HEK293T (cell line): ENCODE results near the gene FBXO24.
"Not testable (repeated sequence)": the region's sequence is repeated elsewhere in the genome, so short reads cannot be mapped to it uniquely, and the experiment has no call there.

Experiments used
- CTCF ChIA-PET: fragments of 350-600 bp; formaldehyde crosslinking; extraction: SDS; loops from one replicate; lab custom pipeline; 2021; ENCODE audit warnings: antibody characterized with exemption, inconsistent platforms; lab: Yijun Ruan, JAX
- POLR2A ChIA-PET: fragments of 350-600 bp; formaldehyde crosslinking; extraction: SDS; loops from one replicate; lab custom pipeline; 2020; ENCODE audit warnings: antibody characterized with exemption, inconsistent platforms; lab: Yijun Ruan, JAX
- DNase-seq: peaks from one replicate; pipeline ENCODE4 v3.0.0; 2012; ENCODE audit warnings: mixed read lengths; ENCODE audit errors: extremely low spot score
- ARNT ChIP-seq: fragments of 450-650 bp; IDR thresholded peaks from 2 replicates; pipeline ENCODE4 v1.6.1; 2017; ENCODE audit warnings: mild to moderate bottlenecking
- BHLHE40 ChIP-seq: fragments of 450-650 bp; IDR thresholded peaks from 2 replicates; pipeline ENCODE4 v1.6.1; 2016; ENCODE audit warnings: mild to moderate bottlenecking, moderate library complexity, borderline replicate concordance
- CTBP1 ChIP-seq: fragments of 450-650 bp; IDR thresholded peaks from 2 replicates; pipeline ENCODE4 v1.6.1; 2016; ENCODE audit warnings: borderline replicate concordance
- ELF4 ChIP-seq: fragments of 450-650 bp; IDR thresholded peaks from 2 replicates; pipeline ENCODE4 v1.6.1; 2017; ENCODE audit warnings: antibody characterized with exemption
- FOXA1 ChIP-seq: fragments of 450-650 bp; IDR thresholded peaks from 2 replicates; pipeline ENCODE4 v1.6.1; 2016; ENCODE audit warnings: mild to moderate bottlenecking
- FOXK2 ChIP-seq: fragments of 450-650 bp; IDR thresholded peaks from 2 replicates; pipeline ENCODE4 v1.6.1; 2016; ENCODE audit warnings: mild to moderate bottlenecking
- FOXM1 ChIP-seq: fragments of 450-650 bp; IDR thresholded peaks from 2 replicates; pipeline ENCODE4 v1.6.1; 2017; ENCODE audit warnings: mild to moderate bottlenecking, borderline replicate concordance
- HDGF ChIP-seq: fragments of 450-650 bp; IDR thresholded peaks from 2 replicates; pipeline ENCODE4 v1.6.1; 2017; ENCODE audit warnings: antibody characterized with exemption, borderline replicate concordance
- L3MBTL2 ChIP-seq: fragments of 450-650 bp; conservative IDR thresholded peaks from 2 replicates; pipeline ENCODE4 v1.6.1; 2016; ENCODE audit warnings: mild to moderate bottlenecking
- LEF1 ChIP-seq: fragments of 450-650 bp; IDR thresholded peaks from 2 replicates; pipeline ENCODE4 v1.6.1; 2017; ENCODE audit warnings: mild to moderate bottlenecking, borderline replicate concordance
- NFRKB ChIP-seq: fragments of 450-650 bp; IDR thresholded peaks from 2 replicates; pipeline ENCODE4 v1.6.1; 2016; ENCODE audit warnings: mild to moderate bottlenecking, moderate library complexity
- SP1 ChIP-seq: fragments of 450-650 bp; IDR thresholded peaks from 2 replicates; pipeline ENCODE4 v1.6.1; 2017
- SUZ12 ChIP-seq: fragments of 450-650 bp; IDR thresholded peaks from 2 replicates; pipeline ENCODE4 v1.6.1; 2016; ENCODE audit warnings: mild to moderate bottlenecking
- TARDBP ChIP-seq: fragments of 450-650 bp; IDR thresholded peaks from 2 replicates; pipeline ENCODE4 v1.6.1; 2016
- ZNF384 ChIP-seq: fragments of 450-650 bp; IDR thresholded peaks from 2 replicates; pipeline ENCODE4 v1.6.1; 2016
- TF ChIP-seq, protein P1 (sequence below): fragments of 450-650 bp; IDR thresholded peaks from 2 replicates; pipeline ENCODE4 v1.6.1; 2016

The FBXO24 gene

DNA sequence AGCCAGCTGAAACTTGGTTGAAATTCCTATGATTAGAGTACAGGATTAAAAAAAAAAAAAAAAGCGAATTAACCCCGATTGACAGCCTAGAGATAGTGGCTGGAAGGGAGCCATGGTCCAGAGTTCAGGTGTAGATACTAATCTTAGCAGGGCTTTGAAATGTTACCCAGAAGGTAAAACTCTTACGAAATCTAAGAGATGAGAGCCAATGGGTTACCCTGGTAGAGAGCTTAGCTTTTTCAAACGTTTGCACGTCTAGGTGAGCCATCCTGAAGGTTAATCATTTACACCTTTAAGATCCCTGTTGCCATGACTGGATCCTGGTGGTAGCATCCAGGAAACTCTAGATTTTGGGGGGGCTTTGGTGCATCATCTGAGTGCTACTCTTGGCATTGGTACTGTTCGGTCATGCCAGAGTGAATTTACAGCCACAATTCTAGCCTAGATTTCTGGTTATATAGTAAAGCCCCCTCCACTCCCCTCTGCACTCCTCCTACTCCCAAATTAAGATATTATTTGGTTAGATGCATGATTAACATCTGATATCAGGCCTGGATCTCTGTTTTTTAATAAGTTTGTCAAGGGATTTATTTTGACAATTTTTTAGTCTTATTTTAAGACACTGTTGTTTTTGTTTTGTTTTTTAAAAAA, 45.9 kb upstream of the FBXO24 start:
- CTCF ChIA-PET: interaction anchor here (2.8 kb wide), 1 partner anchor 19 kb away, joined by 8 read pairs; no protein-coding TSS in a partner anchor
- POLR2A ChIA-PET: no interaction called here
- TF ChIP-seq FOXA1 (no peak), CTBP1 (no peak), ELF4 (no peak), FOXK2 (no peak), FOXM1 (no peak), NFRKB (no peak), TARDBP (no peak), L3MBTL2 (no peak), SUZ12 (no peak), LEF1 (no peak), ZNF384 (no peak), BHLHE40 (no peak), HDGF (no peak), SP1 (no peak), ARNT (no peak)
- TF ChIP-seq, protein P1, sequence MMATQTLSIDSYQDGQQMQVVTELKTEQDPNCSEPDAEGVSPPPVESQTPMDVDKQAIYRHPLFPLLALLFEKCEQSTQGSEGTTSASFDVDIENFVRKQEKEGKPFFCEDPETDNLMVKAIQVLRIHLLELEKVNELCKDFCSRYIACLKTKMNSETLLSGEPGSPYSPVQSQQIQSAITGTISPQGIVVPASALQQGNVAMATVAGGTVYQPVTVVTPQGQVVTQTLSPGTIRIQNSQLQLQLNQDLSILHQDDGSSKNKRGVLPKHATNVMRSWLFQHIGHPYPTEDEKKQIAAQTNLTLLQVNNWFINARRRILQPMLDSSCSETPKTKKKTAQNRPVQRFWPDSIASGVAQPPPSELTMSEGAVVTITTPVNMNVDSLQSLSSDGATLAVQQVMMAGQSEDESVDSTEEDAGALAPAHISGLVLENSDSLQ: no peak
- no peak for DNase-seq

DNA sequence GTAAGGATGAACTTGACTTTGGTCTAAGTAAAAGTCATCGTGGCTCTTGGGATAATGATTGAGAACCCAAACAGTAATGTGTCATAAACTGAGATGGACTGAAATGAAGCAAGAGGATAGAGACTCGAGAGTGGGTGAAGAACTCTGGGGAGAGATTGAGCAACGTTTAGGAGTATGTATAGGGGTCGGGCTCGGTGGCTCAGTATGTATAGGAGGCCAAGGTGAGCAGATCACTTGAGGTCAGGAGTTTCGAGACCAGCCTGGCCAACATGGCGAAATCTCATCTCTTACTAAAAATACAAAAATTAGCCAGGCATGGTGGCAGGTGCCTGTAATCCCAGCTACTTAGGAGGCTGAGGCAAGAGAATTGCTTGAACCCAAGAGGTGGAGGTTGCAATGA, 44.8 kb upstream of the FBXO24 start:
- DNase-seq, POLR2A ChIA-PET, CTCF ChIA-PET: not testable (repeated sequence)

DNA sequence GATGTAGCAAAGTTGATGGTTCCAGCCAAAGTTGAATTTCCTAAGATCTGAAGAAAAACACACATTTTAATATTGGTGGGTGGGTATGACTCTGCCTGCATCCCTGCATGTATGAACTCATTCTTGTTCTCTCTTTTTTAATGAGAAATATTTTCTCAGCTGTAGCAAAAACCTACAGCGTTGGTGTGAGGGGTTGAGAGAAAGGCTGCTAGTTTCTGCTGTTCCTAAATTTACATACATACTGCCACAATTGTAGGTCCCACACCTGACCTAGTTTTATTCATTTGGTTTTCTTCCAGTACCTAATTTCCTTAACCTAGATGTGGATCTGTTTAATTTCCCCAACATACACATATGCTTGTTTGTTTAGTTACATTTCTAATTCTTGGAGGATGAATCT, 42.5 kb upstream of the FBXO24 start:
- TF ChIP-seq ZNF384: no peak
- TF ChIP-seq FOXM1: no peak
- TF ChIP-seq ARNT: no peak
- TF ChIP-seq TARDBP: no peak
- no peak for TF ChIP-seq BHLHE40
- TF ChIP-seq ELF4: no peak
- TF ChIP-seq FOXA1: no peak
- no peak for TF ChIP-seq HDGF
- no peak for TF ChIP-seq L3MBTL2
- no peak for TF ChIP-seq FOXK2

DNA sequence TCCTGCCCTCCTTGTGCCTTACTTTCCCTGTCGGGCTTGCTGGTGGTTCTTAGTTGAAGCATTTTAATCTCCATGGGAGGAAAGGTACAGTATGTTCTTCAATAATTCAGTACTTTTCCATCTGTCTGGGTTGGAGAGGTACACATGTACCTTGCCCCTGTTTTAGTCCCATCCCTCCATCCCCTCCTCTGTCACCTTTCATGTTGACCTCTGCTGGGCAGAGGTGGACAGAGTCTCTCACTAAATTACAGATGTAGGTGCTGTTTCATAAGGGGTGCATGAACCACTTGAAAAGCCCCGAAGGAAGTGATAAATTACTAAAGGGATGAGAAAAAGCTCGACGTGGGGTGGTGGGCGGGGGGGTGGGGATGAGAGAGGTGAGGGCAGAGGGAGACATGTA, 41.7 kb upstream of the FBXO24 start:
- DNase-seq: no peak
- ChIA-PET POLR2A (interaction anchor here (2.0 kb wide), 1 partner anchor 66 kb away, joined by 7 read pairs; the partner anchor contains the start of gene TSC22D4), CTCF (interaction anchor here (0.8 kb wide), 1 partner anchor 20 kb away, joined by 3 read pairs; no protein-coding TSS in a partner anchor)
- TF ChIP-seq LEF1 (no peak), ARNT (no peak), SUZ12 (no peak)

More for the DNA sequence above, 42.5 kb upstream of the FBXO24 start:
- CTCF ChIA-PET: no interaction called here
- no peak for DNase-seq
- POLR2A ChIA-PET: no interaction called here

DNA sequence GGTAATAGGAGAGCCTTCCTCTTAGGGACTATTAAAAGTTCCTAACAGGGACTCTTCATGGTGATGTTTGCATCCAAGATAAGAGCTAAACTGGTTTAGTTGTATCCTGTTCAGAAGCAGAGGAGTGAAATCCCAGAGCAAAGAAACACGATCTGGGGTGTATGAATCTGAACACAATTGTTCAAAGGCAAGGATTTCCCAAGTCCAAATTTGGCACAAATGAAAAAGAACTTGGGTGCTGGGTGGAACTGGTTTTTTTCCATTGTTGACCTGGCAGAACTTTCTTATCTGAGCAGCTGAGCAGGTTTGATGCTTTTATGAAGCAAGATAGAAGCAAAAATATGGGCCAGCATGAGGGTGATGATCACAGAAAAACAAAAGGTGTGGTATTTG, 41.2 kb upstream of the FBXO24 start:
- CTCF ChIA-PET: interaction anchor here (0.8 to 1.7 kb wide), 3 partner anchors 14 to 19 kb away, joined by 3 to 5 read pairs (median 4); no protein-coding TSS in a partner anchor
- TF ChIP-seq ZNF384 (no peak), SP1 (no peak), NFRKB (no peak), FOXK2 (no peak), TARDBP (no peak), ELF4 (no peak), CTBP1 (no peak), BHLHE40 (no peak), L3MBTL2 (no peak), FOXA1 (no peak), LEF1 (no peak), FOXM1 (no peak), SUZ12 (no peak)
- TF ChIP-seq, protein P1: no peak
- POLR2A ChIA-PET: interaction anchor here (0.6 to 2.0 kb wide), 5 partner anchors 60 to 161 kb away, joined by 3 to 7 read pairs (median 4); partner anchors contain the start of genes POP7, TSC22D4 and ZCWPW1
- DNase-seq: no peak

DNA sequence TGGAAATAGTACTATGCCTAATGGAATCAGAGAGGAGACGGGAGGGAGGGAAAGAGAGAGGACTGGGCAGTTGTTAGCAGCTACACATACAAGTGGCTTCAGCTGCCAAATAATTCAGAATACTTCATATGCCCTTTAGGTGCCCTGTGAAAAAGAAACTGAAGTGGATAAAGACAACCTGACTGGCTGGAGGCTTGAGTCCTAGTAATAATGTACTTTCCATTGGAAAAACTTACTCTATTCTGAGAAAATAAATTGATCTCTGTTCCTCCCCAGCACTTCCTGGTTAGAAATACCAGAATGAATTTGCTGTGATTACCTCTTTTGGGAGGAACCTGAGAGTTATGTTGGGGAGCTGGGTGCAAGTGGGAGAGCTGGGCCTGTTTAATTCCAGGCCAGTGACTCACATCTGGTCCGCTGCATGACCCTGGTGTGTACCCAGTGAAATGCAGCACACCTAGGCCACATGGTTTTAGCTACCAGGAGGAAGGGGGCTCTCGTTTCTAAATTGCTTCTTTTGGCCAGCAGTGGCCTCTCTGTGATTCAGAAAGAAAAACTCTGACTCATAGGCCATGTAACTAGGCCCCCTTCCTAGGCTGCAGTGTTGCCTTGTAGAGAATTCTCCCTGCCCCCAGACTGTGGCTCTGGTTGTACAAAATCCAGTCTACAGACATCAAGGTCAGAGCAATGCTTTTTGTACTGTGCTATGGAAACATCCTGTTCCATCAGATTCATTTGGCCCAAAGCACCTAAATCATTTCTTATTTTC, 40.6 kb upstream of the FBXO24 start:
- DNase-seq: no peak
- POLR2A ChIA-PET: interaction anchor here (0.6 to 2.0 kb wide), 5 partner anchors 60 to 160 kb away, joined by 3 to 7 read pairs (median 4); partner anchors contain the start of genes POP7, TSC22D4 and ZCWPW1
- CTCF ChIA-PET: interaction anchor here (0.8 to 1.7 kb wide), 3 partner anchors 13 to 19 kb away, joined by 3 to 5 read pairs (median 4); no protein-coding TSS in a partner anchor
- TF ChIP-seq SUZ12: no peak
- TF ChIP-seq BHLHE40: no peak
